HG02870 (cell line): ENCODE results near the gene CHPF.

Source experiments
- ATAC-seq: cut with Tn5 transposase; IDR thresholded peaks from one replicate; pipeline ENCODE4 v1.9.1; 2021; ENCODE audit warnings: mild to moderate bottlenecking, moderate library complexity; ENCODE audit not compliant: unreplicated experiment

CHPF gene

DNA sequence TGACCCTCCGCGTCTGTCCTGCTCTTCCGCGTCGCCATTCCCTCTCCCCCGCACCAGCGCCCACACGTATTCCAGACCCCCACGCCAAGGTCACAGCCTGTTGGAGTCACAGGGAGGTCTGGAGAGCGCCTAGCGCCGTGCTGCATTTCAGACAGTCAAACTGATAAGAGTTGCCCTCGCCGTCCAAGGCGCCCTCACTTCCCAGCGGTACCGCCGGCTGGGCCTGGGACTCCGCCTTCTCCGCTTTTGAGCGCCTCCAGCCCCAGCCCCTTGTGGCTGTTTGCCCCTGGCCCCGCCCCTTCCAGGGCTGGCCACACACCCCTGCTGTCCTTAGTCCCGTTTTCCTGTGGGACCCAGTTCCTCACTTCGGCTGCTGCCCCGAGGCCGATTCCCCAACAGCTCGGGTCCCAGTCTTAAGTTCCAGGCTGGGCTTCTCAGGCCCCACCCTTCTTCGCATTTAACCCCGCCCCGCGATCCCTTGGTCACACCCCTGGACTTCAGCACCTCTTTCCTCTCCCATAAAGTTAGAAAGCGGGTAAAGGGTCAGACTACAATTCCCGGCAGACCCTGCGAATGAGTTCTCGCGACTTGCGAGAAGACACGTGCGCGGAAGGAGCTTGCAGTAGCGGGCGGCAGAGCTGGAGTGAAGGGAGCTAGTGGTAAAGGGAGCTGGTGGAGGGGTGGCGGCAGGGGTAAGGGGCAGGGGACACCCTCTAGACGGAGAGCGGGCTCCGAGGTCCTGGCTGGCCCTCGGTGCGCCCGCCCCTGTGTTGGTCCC is 45.1 kb downstream of the CHPF start, which contains the start of gene GMPPA:
GMPPA (plus strand) TSS at position 612 of the 778 bp plus-strand sequence. CDS start 1,085 bp downstream, outside the sequence.
- peak; percentile 95 for ATAC-seq

DNA sequence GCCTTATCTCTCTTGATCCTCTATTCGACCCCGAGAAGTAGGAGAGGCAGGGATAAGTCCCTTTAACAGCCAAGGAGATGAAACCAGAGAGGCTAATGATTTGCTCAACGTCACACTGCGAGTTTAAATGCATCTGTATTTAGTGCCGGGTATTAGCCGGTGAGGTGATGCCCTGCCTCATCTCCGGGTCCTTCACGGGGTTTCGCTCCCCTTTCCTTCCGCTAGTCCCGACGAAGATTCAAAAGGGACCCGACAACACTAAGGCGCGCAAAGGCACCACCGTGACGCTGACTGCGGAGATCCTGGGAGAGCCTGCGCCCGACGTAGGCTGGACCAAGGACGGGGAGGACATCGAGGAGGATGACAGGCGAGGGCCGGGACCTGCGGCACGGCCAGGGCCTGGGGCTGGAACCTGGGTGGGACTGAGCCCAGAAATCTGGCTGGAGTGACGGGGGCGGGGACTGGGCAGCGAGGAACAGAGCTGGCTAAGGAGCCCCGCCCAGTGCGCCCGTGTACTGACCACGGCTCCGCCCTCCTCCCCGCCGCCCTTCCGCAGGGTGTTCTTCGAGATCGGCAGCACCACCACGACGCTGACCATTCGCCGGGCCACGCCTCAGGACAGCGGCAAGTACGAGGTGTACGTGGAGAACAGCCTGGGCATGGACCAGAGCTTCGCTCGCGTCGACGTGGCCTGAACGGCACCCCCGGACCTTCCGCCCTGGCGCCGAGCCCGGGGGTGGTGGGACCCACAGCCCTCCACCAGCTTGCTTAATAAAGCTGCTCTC is 45.9 kb downstream of the CHPF start:
- no peak for ATAC-seq

DNA sequence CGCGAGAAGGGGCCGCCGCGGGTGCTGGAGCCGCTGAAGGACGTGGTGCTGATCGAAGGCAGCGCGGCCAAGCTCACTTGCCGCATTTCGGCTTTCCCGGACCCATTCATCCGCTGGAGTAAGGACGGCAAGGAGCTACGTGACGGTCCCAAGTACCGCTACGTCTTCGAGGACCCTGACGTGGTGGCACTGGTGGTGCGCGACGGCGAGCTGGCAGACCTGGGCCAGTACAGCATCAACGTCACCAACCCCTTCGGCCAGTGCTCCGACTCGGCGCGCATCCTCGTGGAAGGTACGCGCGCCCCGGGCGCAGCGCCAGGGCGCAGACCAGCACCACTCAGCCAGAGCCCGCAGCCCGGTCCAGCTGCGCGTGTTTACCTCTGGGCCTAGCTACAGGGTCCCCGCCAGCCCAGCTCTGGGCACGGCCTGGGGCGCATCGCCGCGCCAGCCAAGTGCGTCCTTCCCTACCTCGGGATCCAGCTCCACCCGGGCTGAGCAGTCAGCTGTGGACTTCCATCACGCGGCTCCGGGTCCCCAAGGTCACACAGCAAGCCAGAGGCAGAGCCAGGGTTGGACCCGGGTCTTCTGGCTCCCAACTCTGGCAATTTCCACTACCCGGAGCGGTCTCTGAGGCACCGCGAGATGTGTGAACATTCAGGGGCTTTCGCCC is 46.6 kb downstream of the CHPF start:
- ATAC-seq = no peak

DNA sequence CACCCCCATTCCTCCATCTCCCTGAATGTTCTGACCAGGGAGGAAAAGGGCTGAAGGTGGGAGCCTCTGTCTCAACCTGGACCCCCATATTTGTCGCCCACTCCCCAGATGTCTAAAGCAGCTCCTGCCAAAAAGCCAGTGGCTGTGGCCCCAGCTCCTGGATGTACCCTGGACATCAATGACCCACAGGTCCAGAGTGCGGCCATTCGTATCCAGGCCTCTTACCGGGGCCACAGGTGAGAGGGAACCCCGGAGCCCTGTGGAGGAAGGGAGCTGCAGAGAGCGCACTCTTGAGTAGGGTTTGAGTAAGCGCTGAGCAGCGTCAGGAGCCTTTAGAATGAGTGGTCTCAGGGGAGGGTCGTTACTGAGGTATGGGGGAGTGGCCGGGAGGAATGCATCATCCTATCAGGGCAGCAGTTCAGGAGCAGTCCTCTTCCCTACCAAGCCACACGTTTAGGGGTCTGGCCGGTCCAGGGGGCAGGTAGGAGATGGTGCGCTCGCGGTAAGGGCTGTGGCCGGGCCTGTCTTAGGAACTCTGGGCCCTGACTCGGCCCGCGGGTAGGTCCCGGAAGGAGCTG is 47.3 kb downstream of the CHPF start:
- no peak for ATAC-seq

DNA sequence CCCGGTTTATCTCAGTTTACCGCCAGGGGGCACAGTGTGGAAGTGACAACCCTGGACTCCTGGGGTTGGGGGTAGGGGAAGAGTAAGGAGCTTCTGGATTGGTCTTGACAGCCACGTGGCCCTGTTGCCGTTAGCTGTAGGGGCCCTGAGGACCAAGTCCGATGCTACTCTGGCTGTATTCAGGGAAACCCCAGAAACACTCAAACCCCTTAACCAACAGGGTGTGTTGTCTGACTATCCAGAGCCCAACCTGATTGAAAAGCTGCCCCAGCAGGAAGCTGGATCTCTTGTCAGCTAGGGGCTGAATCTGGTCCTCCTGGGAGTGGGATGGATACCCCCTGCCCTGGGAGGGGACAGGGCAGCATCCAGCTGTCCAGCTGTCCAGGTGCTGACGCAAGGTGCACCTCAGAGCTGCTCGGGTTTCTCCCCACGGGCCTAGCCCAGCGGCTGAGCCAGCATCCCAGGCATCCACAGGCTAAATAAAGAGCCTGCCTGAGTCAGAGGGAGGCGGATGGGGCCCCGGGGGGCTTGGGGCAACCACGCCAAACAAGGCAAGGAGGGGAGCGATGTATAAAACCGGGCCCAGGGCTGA is 48.0 kb downstream of the CHPF start:
- ATAC-seq = no peak

DNA sequence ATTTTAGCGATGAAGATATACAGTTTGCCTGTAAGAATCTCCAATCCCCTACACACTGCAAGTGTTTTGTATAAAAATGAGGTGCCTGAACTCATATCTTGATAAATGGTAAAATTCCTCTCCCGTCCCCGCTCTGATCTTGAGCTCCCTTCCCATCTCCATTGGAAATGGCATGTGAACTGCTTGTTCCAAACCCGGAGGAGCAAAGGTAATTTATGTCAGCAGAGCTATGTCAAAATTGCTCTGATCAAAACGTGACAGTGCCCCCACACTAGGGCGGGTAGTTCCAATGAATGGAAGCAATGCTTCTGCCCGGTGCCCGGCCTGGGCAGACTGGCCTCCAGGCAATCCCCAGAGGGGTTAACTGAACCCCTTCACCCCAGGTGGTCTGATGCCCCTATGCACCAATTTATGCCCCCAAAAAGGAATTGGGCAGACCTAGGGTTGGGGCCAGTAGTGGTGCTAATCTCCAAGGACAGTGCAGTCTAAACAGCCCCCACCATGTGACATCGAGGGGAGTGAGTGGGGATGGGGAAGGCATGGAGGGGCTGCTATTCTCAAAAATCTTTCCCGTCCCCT is 48.6 kb downstream of the CHPF start:
- ATAC-seq = no peak

DNA sequence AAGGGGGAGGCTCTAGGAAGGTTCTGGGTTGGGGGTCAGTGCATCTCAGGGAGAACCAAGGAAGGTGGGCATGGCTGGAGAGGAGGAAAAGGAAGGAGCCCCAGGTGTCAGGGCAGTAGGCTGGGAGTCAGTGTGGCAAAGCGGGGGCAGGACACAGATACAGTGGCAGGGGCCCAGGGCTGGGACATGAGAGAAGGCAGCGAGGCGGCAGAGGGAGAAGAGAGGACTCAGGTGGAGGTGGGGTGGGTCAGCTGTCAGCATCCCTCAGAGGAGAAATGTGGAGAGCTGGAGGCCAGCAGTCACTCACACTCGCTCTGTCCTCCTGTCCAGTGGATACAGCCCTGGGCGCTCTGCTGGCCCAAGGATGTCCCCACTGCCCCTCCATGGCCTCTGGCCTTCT is 50.5 kb downstream of the CHPF start:
- no peak for ATAC-seq

DNA sequence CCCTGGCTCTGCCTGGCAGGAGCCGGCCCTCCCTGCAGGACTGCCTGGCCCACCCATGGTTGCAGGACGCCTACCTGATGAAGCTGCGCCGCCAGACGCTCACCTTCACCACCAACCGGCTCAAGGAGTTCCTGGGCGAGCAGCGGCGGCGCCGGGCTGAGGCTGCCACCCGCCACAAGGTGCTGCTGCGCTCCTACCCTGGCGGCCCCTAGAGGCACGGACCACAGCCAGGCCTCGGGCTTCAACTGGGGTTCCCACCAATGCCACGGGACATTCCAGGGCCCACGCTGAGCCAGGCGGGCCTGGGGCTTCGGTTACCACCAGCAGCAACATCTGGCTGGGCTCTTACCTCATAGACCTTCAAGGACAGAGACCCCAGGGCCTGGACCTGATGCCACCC is 51.0 kb downstream of the CHPF start:
- no peak for ATAC-seq

DNA sequence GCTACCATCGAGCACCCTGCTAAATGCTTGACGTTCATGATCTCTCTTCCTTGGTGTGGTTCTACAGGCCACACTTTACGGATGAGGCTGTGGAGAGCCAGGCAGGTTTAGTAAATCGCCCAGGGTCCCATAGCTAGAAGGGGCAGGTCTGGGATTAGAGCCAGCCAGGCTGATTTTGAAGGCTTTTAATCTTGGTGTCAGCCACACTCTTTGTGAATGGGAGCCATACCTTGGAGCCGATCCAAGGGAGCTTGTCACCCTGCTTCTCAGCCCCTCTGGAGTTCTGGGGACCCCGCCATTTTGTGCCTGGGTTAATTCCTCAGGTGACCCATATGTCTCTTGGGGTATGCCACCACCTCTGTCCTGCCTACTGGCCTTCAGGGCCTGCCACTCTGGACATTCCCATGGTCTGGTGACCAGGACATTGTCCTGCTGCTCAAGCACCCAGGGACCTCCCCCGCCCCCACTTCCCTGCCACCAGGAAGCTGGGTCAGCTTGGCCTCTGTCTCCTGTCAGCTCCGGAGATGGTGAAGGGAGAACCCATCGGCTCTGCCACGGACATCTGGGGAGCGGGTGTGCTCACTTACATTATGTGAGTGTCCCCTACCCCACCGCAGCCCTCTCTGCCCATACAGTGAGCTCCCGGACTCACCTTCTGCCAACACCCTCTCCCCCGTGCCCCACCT is 52.2 kb downstream of the CHPF start:
- no peak for ATAC-seq

DNA sequence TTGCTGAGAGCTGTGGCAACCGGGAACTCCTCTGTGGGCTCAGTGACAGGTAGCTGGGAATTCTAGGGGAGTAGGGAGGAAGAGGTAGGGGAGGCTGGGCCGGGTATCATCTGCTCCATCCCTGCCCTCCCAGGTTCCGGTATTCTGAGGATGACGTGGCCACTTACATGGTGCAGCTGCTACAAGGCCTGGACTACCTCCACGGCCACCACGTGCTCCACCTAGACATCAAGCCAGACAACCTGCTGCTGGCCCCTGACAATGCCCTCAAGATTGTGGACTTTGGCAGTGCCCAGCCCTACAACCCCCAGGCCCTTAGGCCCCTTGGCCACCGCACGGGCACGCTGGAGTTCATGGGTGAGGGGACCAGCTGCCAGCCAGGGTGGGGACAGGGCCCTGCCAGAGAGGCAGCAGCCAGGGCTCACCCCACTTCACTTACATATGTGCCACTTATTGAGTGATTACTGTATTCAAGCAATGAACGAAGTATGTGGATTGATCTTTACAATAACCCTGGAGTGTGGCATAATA is 52.9 kb downstream of the CHPF start:
- no peak for ATAC-seq

DNA sequence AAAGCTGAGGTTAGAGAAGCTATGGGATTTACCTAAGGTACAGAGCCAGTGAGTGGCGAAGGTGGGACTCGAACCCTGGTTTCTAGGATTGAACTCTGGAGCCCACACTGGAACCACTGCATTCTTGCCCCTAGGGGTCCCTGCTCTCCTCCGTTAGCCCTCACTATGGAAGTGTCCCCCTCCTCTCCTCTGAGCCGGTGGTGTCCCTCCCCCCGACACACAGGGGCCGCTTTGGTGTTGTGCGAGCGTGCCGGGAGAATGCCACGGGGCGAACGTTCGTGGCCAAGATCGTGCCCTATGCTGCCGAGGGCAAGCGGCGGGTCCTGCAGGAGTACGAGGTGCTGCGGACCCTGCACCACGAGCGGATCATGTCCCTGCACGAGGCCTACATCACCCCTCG is 53.4 kb downstream of the CHPF start:
- ATAC-seq = no peak

DNA sequence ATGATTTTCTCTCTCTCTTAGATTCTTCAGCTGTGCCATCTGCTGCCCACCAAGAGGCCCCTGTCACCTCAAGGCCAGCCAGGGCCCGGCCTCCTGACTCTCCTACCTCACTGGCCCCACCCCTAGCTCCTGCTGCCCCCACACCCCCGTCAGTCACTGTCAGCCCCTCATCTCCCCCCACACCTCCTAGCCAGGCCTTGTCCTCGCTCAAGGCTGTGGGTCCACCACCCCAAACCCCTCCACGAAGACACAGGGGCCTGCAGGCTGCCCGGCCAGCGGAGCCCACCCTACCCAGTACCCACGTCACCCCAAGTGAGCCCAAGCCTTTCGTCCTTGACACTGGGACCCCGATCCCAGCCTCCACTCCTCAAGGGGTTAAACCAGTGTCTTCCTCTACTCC is 54.3 kb downstream of the CHPF start:
- ATAC-seq = no peak
